Neural progenitor cell (in vitro differentiated cells): Measurements from ENCODE around the gene CDRT15. TPM values are rescaled to one million over a fixed set of nuclear protein-coding genes. Genes with fewer than 3 reads are reported as not detected.
A peak's percentile ranks its signal among the peaks of the same experiment; 100 is the strongest.
"Not testable (repeated sequence)": the region's sequence is repeated elsewhere in the genome, so short reads cannot be mapped to it uniquely, and the experiment has no call there.

Source experiments
- DNase-seq: peaks from one replicate; pipeline ENCODE4 v3.0.0-alpha.2; 2016; ENCODE audit warnings: low spot score
- H2AFZ ChIP-seq: fragments of 200-600 bp; sonication (generic); replicated peaks from 2 replicates; pipeline ENCODE4 v1.6.1; 2016; ENCODE audit warnings: antibody characterized with exemption
- H3F3A ChIP-seq: fragments of 200-600 bp; sonication (generic); 2 replicates; pipeline ENCODE4 v1.6.1; 2016; ENCODE audit warnings: antibody characterized with exemption, low read depth
- H3K27ac ChIP-seq: fragments of 200-600 bp; sonication (generic); 2 replicates; pipeline ENCODE4 v1.5.1; 2016; ENCODE audit warnings: mild to moderate bottlenecking
- H3K27me3 ChIP-seq: fragments of 200-600 bp; sonication (generic); 2 replicates; pipeline ENCODE4 v1.6.1; 2016; ENCODE audit warnings: mild to moderate bottlenecking, moderate library complexity
- H3K36me3 ChIP-seq: fragments of 200-600 bp; sonication (generic); 2 replicates; pipeline ENCODE4 v1.5.1; 2016
- H3K4me1 ChIP-seq: fragments of 200-600 bp; sonication (generic); 2 replicates; pipeline ENCODE4 v1.6.1; 2016; ENCODE audit warnings: mixed run types
- H3K4me2 ChIP-seq: fragments of 200-600 bp; sonication (generic); 2 replicates; pipeline ENCODE4 v1.6.1; 2016
- H3K4me3 ChIP-seq: fragments of 200-600 bp; sonication (generic); 2 replicates; pipeline ENCODE4 v1.5.1; 2016
- H3K79me2 ChIP-seq: fragments of 200-600 bp; sonication (generic); 2 replicates; pipeline ENCODE4 v1.6.1; 2016; ENCODE audit warnings: low read depth
- H3K9ac ChIP-seq: fragments of 200-600 bp; sonication (generic); 2 replicates; pipeline ENCODE4 v1.6.1; 2016
- H3K9me3 ChIP-seq: fragments of 200-600 bp; sonication (generic); 2 replicates; pipeline ENCODE4 v1.5.1; 2016; ENCODE audit warnings: low read depth
- H4K20me1 ChIP-seq: fragments of 200-600 bp; sonication (generic); 2 replicates; pipeline ENCODE4 v1.6.1; 2016; ENCODE audit warnings: low read depth
- H3K27ac Mint-ChIP-seq: 3 replicates; pipeline ENCODE4 v1.8.0; 2021; ENCODE audit warnings: mixed read lengths
- H3K27me3 Mint-ChIP-seq: 2 replicates; pipeline ENCODE4 v1.8.0; 2022; ENCODE audit warnings: low read depth, mild to moderate bottlenecking, inconsistent platforms, moderate library complexity, mixed read lengths; ENCODE audit not compliant: insufficient read depth
- H3K36me3 Mint-ChIP-seq: 3 replicates; pipeline ENCODE4 v1.8.0; 2021; ENCODE audit warnings: mixed read lengths
- H3K4me1 Mint-ChIP-seq: 3 replicates; pipeline ENCODE4 v1.8.0; 2021; ENCODE audit warnings: mixed read lengths
- H3K4me3 Mint-ChIP-seq: 3 replicates; pipeline ENCODE4 v1.8.0; 2021; ENCODE audit warnings: mild to moderate bottlenecking, moderate library complexity, mixed read lengths
- H3K9me3 Mint-ChIP-seq: 3 replicates; pipeline ENCODE4 v1.8.0; 2020; ENCODE audit warnings: mixed read lengths
- CTCF ChIP-seq: fragments of 200-600 bp; sonication (generic); IDR thresholded peaks from 2 replicates; pipeline ENCODE4 v1.5.1; 2017; ENCODE audit warnings: antibody characterized with exemption, mild to moderate bottlenecking
- EZH2 ChIP-seq: fragments of 200-600 bp; sonication (generic); IDR thresholded peaks from 2 replicates; pipeline ENCODE4 v1.6.1; 2017; ENCODE audit warnings: antibody characterized with exemption, mild to moderate bottlenecking, moderate library complexity
- EZH2phosphoT487 ChIP-seq: fragments of 200-600 bp; sonication (generic); IDR thresholded peaks from 2 replicates; pipeline ENCODE4 v1.6.1; 2017; ENCODE audit warnings: antibody characterized with exemption
- total RNA-seq: library from RNA; depleted of rRNA; stranded (reverse); fragments of >200 nt; gene quantifications from 2 replicates; pipeline ENCODE4 v1.2.3, GENCODE V29; 2015; ENCODE audit warnings: low replicate concordance

Gene CDRT15
- total RNA-seq: not detected in 2 replicates

GRCh38 chr17:14236762-14237161 is at the start of gene CDRT15:
CDRT15 (minus strand) TSS chr17:14236862; CDS start chr17:14236833, 29 bp downstream.
- H2AFZ ChIP-seq, H3K4me1 Mint-ChIP-seq, H3K4me3 Mint-ChIP-seq: not testable (repeated sequence)

GRCh38 chr17:14282726-14283125 is 46.1 kb upstream of the CDRT15 start:
- no peaks in the 10 kb centered on the region for H3K27me3 ChIP-seq
- H3K79me2 ChIP-seq: no peaks in the 10 kb centered on the region
- no peaks in the 10 kb centered on the region for H3K36me3 ChIP-seq
- peaks cover 3% of the 10 kb centered on the region for H3K4me1 Mint-ChIP-seq
- no peaks in the 10 kb centered on the region for H3F3A ChIP-seq
- no peaks in the 10 kb centered on the region for H3K9me3 ChIP-seq
- H3K4me3 ChIP-seq: no peak overlapping the region
- no peak overlapping the region for H3K4me3 Mint-ChIP-seq
- peaks cover 5% of the 10 kb centered on the region for H3K27me3 Mint-ChIP-seq
- H4K20me1 ChIP-seq: no peaks in the 10 kb centered on the region
- no peak overlapping the region for H3K27ac ChIP-seq
- H3K4me2 ChIP-seq: peak overlapping the region; percentile 21
- no peaks in the 10 kb centered on the region for H3K9me3 Mint-ChIP-seq
- no peak for DNase-seq
- peaks cover 14% of the 10 kb centered on the region for H3K4me1 ChIP-seq
- no peak overlapping the region for H3K27ac Mint-ChIP-seq
- H3K36me3 Mint-ChIP-seq: no peaks in the 10 kb centered on the region
- TF ChIP-seq EZH2phosphoT487 (no peak), CTCF (no peak), EZH2 (no peak)
- peak overlapping the region; percentile 18 for H2AFZ ChIP-seq
- no peak overlapping the region for H3K9ac ChIP-seq

More at GRCh38 chr17:14236762-14237161, at the start of gene CDRT15:
- H3K27me3 Mint-ChIP-seq, H3K9me3 ChIP-seq, H3K9ac ChIP-seq, H3K36me3 Mint-ChIP-seq, H4K20me1 ChIP-seq, H3K27ac Mint-ChIP-seq, H3K79me2 ChIP-seq, H3K4me3 ChIP-seq, H3K36me3 ChIP-seq, H3F3A ChIP-seq, H3K27ac ChIP-seq, H3K27me3 ChIP-seq, DNase-seq, H3K9me3 Mint-ChIP-seq, H3K4me1 ChIP-seq, H3K4me2 ChIP-seq: not testable (repeated sequence)

- peaks cover 14% of the 10 kb centered on the region for H3K4me1 ChIP-seq
- no peaks in the 10 kb centered on the region for H3K9me3 ChIP-seq
- Mint-ChIP-seq H3K4me1 (peaks cover 3% of the 10 kb centered on the region), H3K9me3 (no peaks in the 10 kb centered on the region), H3K27me3 (peaks cover 5% of the 10 kb centered on the region), H3K4me3 (no peak overlapping the region), H3K27ac (no peak overlapping the region), H3K36me3 (no peaks in the 10 kb centered on the region)
- no peaks in the 10 kb centered on the region for H3K27me3 ChIP-seq
- H4K20me1 ChIP-seq: no peaks in the 10 kb centered on the region
- DNase-seq: no peak
- H3K4me2 ChIP-seq: no peak overlapping the region
- no peak overlapping the region for H3K4me3 ChIP-seq
- no peak overlapping the region for H2AFZ ChIP-seq
- no peak overlapping the region for H3K9ac ChIP-seq
- no peaks in the 10 kb centered on the region for H3K79me2 ChIP-seq
- no peaks in the 10 kb centered on the region for H3F3A ChIP-seq
- TF ChIP-seq EZH2 (no peak), CTCF (no peak), EZH2phosphoT487 (no peak)
- no peaks in the 10 kb centered on the region for H3K36me3 ChIP-seq
- H3K27ac ChIP-seq: no peak overlapping the region
Observed at GRCh38 chr17:14281530-14281929, 44.9 kb upstream of the CDRT15 start.

GRCh38 chr17:14276535-14277250 is 40.0 kb upstream of the CDRT15 start:
- no peaks in the 10 kb centered on the region for H3K36me3 ChIP-seq
- Mint-ChIP-seq H3K9me3 (no peaks in the 10 kb centered on the region), H3K27ac (no peak overlapping the region), H3K4me3 (no peak overlapping the region), H3K27me3 (peaks cover 2% of the 10 kb centered on the region), H3K36me3 (no peaks in the 10 kb centered on the region), H3K4me1 (no peaks in the 10 kb centered on the region)
- no peaks in the 10 kb centered on the region for H3F3A ChIP-seq
- H3K4me1 ChIP-seq: no peaks in the 10 kb centered on the region
- TF ChIP-seq EZH2phosphoT487: no peak
- no peak for TF ChIP-seq EZH2
- TF ChIP-seq CTCF: no peak
- no peak overlapping the region for H2AFZ ChIP-seq
- H3K79me2 ChIP-seq: no peaks in the 10 kb centered on the region
- H3K4me2 ChIP-seq: no peak overlapping the region
- no peak overlapping the region for H3K4me3 ChIP-seq
- DNase-seq: no peak
- no peaks in the 10 kb centered on the region for H4K20me1 ChIP-seq
- H3K9ac ChIP-seq: no peak overlapping the region
- no peaks in the 10 kb centered on the region for H3K9me3 ChIP-seq
- H3K27ac ChIP-seq: no peak overlapping the region
- H3K27me3 ChIP-seq: no peaks in the 10 kb centered on the region
